HG03521 (cell line): ENCODE results near the gene IZUMO4.

ENCODE experiments used
- ATAC-seq: cut with Tn5 transposase; IDR thresholded peaks from one replicate; pipeline ENCODE4 v1.9.1; 2021; ENCODE audit warnings: mild to moderate bottlenecking, moderate library complexity; ENCODE audit not compliant: unreplicated experiment

The IZUMO4 gene

GRCh38 chr19:2142173-2142829, 45.6 kb downstream of the IZUMO4 start:
- ATAC-seq, result no peak

- ATAC-seq, result no peak
Measured at GRCh38 chr19:2144190-2144589, 47.5 kb downstream of the IZUMO4 start.

- no peak for ATAC-seq
Measured at GRCh38 chr19:2145831-2146241, 49.1 kb downstream of the IZUMO4 start.

GRCh38 chr19:2148482-2149135, 51.9 kb downstream of the IZUMO4 start:
- no peak for ATAC-seq
